ENCODE measurements around the gene SMPX.

The SMPX gene

DNA sequence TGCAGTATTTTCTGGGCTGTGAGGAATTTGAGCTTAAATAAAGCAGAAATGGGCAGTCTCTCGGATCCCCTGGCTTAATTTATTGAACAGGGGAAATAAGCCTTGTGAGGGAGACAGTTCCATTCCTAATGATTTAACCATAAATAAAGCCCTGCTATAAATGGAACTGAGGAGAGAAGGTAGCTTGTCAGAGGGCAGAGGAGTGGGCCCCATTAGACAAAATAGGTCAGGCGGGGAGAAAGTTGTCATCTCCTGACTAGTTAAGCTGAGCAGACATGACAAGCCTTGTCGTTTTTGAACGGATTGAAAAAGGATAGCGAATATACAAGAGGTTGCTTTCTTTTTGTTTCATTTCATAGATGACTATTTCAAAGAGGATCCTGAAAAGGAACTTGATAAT lies 39.3 kb downstream of the SMPX start:
- Histone ChIP-seq H3K4me3 (ENCODE audit: low read length) (no peak overlapping the region), H3F3A (ENCODE audit: control insufficient read depth, insufficient read depth) (no peaks in the 10 kb centered on the region), H3K79me2 (ENCODE audit: control insufficient read depth, low read length) (no peaks in the 10 kb centered on the region), H3K36me3 (ENCODE audit: control insufficient read depth, low read length) (no peaks in the 10 kb centered on the region), H3K4me2 (ENCODE audit: low read length) (no peak overlapping the region), H3K9me2 (replicated peaks; ENCODE audit: control insufficient read depth, low read length) (no peaks in the 10 kb centered on the region), H3K9me3 (ENCODE audit: control insufficient read depth, insufficient read depth, low read length) (no peaks in the 10 kb centered on the region), H3K27ac (ENCODE audit: low read depth, low read length) (no peak overlapping the region), H4K20me1 (ENCODE audit: control insufficient read depth, insufficient read depth, low read depth, low read length) (no peaks in the 10 kb centered on the region), H3K27me3 (ENCODE audit: control insufficient read depth, low read length) (no peaks in the 10 kb centered on the region), H3K4me1 (ENCODE audit: control insufficient read depth, low read length) (no peaks in the 10 kb centered on the region)
- TF ChIP-seq, protein P1, sequence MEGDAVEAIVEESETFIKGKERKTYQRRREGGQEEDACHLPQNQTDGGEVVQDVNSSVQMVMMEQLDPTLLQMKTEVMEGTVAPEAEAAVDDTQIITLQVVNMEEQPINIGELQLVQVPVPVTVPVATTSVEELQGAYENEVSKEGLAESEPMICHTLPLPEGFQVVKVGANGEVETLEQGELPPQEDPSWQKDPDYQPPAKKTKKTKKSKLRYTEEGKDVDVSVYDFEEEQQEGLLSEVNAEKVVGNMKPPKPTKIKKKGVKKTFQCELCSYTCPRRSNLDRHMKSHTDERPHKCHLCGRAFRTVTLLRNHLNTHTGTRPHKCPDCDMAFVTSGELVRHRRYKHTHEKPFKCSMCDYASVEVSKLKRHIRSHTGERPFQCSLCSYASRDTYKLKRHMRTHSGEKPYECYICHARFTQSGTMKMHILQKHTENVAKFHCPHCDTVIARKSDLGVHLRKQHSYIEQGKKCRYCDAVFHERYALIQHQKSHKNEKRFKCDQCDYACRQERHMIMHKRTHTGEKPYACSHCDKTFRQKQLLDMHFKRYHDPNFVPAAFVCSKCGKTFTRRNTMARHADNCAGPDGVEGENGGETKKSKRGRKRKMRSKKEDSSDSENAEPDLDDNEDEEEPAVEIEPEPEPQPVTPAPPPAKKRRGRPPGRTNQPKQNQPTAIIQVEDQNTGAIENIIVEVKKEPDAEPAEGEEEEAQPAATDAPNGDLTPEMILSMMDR (IDR thresholded peaks at IDR 0.05; ENCODE audit: low read depth, low read length, poor library complexity, severe bottlenecking) = no peak
- no peak for TF ChIP-seq EZH2phosphoT487 (IDR thresholded peaks at IDR 0.05; ENCODE audit: borderline replicate concordance, low read length)

DNA sequence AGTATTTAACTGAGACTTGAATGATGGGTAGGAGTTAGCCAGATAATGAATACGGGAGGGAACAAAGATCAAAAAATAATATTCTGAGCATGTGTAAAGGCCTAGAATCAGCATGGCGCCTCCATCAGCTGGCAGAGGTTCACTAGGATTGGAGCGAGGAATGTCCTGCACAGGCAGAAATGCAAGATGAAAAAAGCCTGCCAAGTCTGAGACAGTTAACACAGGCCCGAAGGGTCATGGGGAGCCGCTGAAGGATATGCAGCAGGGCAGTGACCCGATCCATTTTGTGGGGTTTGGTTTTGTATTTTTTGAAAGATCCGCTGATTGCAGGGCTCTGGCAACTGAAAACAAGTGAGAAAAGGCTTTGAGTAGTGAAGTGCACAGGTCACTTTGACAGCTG lies 40.1 kb downstream of the SMPX start:
- Histone ChIP-seq H4K20me1 (ENCODE audit: control insufficient read depth, insufficient read depth, low read depth, low read length) (no peaks in the 10 kb centered on the region), H3K4me2 (ENCODE audit: low read length) (no peak overlapping the region), H3K79me2 (ENCODE audit: control insufficient read depth, low read length) (no peaks in the 10 kb centered on the region), H3F3A (ENCODE audit: control insufficient read depth, insufficient read depth) (no peaks in the 10 kb centered on the region), H3K9me2 (replicated peaks; ENCODE audit: control insufficient read depth, low read length) (no peaks in the 10 kb centered on the region), H3K9me3 (ENCODE audit: control insufficient read depth, insufficient read depth, low read length) (no peaks in the 10 kb centered on the region), H3K27ac (ENCODE audit: low read depth, low read length) (no peak overlapping the region), H3K4me3 (ENCODE audit: low read length) (no peak overlapping the region), H3K4me1 (ENCODE audit: control insufficient read depth, low read length) (no peaks in the 10 kb centered on the region), H3K27me3 (ENCODE audit: control insufficient read depth, low read length) (no peaks in the 10 kb centered on the region), H3K36me3 (ENCODE audit: control insufficient read depth, low read length) (no peaks in the 10 kb centered on the region)
- TF ChIP-seq, protein P1 (IDR thresholded peaks at IDR 0.05; ENCODE audit: low read depth, low read length, poor library complexity, severe bottlenecking) = no peak
- TF ChIP-seq EZH2phosphoT487 (IDR thresholded peaks at IDR 0.05; ENCODE audit: borderline replicate concordance, low read length) = no peak

GRCh38 chrX:21715825-21716224 lies 42.1 kb downstream of the SMPX start:
- H4K20me1 ChIP-seq (ENCODE audit: control insufficient read depth, insufficient read depth, low read depth, low read length) = no peaks in the 10 kb centered on the region
- no peaks in the 10 kb centered on the region for H3F3A ChIP-seq (ENCODE audit: control insufficient read depth, insufficient read depth)
- H3K27me3 ChIP-seq (ENCODE audit: control insufficient read depth, low read length) = no peaks in the 10 kb centered on the region
- no peaks in the 10 kb centered on the region for H3K9me3 ChIP-seq (ENCODE audit: control insufficient read depth, insufficient read depth, low read length)
- H3K4me2 ChIP-seq (ENCODE audit: low read length) = no peak overlapping the region
- H3K4me3 ChIP-seq (ENCODE audit: low read length) = no peak overlapping the region
- TF ChIP-seq, protein P1 (IDR thresholded peaks at IDR 0.05; ENCODE audit: low read depth, low read length, poor library complexity, severe bottlenecking) = no peak
- no peak for TF ChIP-seq EZH2phosphoT487 (IDR thresholded peaks at IDR 0.05; ENCODE audit: borderline replicate concordance, low read length)
- H3K79me2 ChIP-seq (ENCODE audit: control insufficient read depth, low read length) = no peaks in the 10 kb centered on the region
- no peak overlapping the region for H3K27ac ChIP-seq (ENCODE audit: low read depth, low read length)
- H3K36me3 ChIP-seq (ENCODE audit: control insufficient read depth, low read length) = no peaks in the 10 kb centered on the region
- H3K9me2 ChIP-seq (replicated peaks; ENCODE audit: control insufficient read depth, low read length) = no peaks in the 10 kb centered on the region
- no peaks in the 10 kb centered on the region for H3K4me1 ChIP-seq (ENCODE audit: control insufficient read depth, low read length)

DNA sequence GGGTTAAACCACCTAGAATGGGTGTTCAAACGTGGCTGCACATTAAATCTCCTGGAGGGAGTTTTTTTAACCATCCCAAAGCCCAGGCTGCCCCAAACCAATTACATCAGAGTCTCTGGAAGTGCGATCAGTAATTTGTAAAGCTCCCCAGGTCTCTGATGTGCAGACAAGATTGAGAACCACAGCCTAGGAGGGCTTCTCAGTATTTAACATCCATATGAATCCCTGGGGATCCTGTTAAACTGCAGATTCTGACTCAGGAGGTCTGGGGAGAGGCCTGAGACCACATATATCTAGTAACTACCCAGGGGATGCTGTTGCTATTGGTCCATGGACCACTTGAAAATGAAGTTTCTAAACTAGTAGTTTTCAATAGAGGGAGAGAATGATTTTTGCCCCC lies 42.6 kb downstream of the SMPX start:
- Histone ChIP-seq H3K27me3 (ENCODE audit: control insufficient read depth, low read length) (no peaks in the 10 kb centered on the region), H3K9me2 (replicated peaks; ENCODE audit: control insufficient read depth, low read length) (no peaks in the 10 kb centered on the region), H3K4me3 (ENCODE audit: low read length) (no peak overlapping the region), H3K4me2 (ENCODE audit: low read length) (no peak overlapping the region), H3K4me1 (ENCODE audit: control insufficient read depth, low read length) (no peaks in the 10 kb centered on the region), H3K79me2 (ENCODE audit: control insufficient read depth, low read length) (no peaks in the 10 kb centered on the region), H3F3A (ENCODE audit: control insufficient read depth, insufficient read depth) (no peaks in the 10 kb centered on the region), H4K20me1 (ENCODE audit: control insufficient read depth, insufficient read depth, low read depth, low read length) (no peaks in the 10 kb centered on the region), H3K36me3 (ENCODE audit: control insufficient read depth, low read length) (no peaks in the 10 kb centered on the region), H3K9me3 (ENCODE audit: control insufficient read depth, insufficient read depth, low read length) (no peaks in the 10 kb centered on the region), H3K27ac (ENCODE audit: low read depth, low read length) (no peak overlapping the region)
- TF ChIP-seq, protein P1 (IDR thresholded peaks at IDR 0.05; ENCODE audit: low read depth, low read length, poor library complexity, severe bottlenecking) = no peak
- TF ChIP-seq EZH2phosphoT487 (IDR thresholded peaks at IDR 0.05; ENCODE audit: borderline replicate concordance, low read length) = no peak
